HepG2 (cell line): Measurements from ENCODE around the gene ACAP2. TPM values are rescaled to one million over a fixed set of nuclear protein-coding genes. Genes with fewer than 3 reads are reported as not detected.

ENCODE experiments used
- E2F1 ChIP-seq: sonication (generic); formaldehyde crosslinking; IDR thresholded peaks from 2 replicates; pipeline ENCODE4 v1.5.0; 2020; ENCODE audit warnings: missing genetic modification reagents
- ZNF564 ChIP-seq: sonication (generic); formaldehyde crosslinking; IDR thresholded peaks from 2 replicates; pipeline ENCODE4 v1.8.1; 2023; ENCODE audit warnings: mild to moderate bottlenecking, missing genetic modification reagents
- ZNF609 ChIP-seq: sonication (generic); formaldehyde crosslinking; IDR thresholded peaks from 2 replicates; pipeline ENCODE4 v1.4.0; 2020; ENCODE audit warnings: mild to moderate bottlenecking, missing genetic modification reagents, borderline replicate concordance
- ZNF761 ChIP-seq: sonication (generic); formaldehyde crosslinking; conservative IDR thresholded peaks from 2 replicates; pipeline ENCODE4 v1.4.0; 2020; ENCODE audit warnings: mild to moderate bottlenecking, missing genetic modification reagents
- polyA plus RNA-seq, 8 experiments: library from polyadenylated mRNA; depleted of rRNA in 3 of 8; stranded (reverse) in 7 of 8; unstranded in 1 of 8; fragments of >200 nt; fragmentation: Illumina TruSeq in 4 of 8; extraction: Trizol in 4 of 8; gene quantifications; 2 replicates each; pipeline versions ENCODE4 v1.2.1 to v1.2.3, GENCODE V29; 2011 to 2016; ENCODE audit warnings: low read depth in 4 of 8, missing spikeins in 1 of 8, mixed read lengths in 1 of 8; ENCODE audit not compliant: insufficient read depth in 1 of 8
- total RNA-seq, 5 experiments: library from RNA; depleted of rRNA; stranded (reverse); fragments of >200 nt; fragmentation: Illumina TruSeq; extraction: Trizol; gene quantifications; 2 replicates each; pipeline ENCODE4 v1.2.3, GENCODE V29; 2016; ENCODE audit warnings: low read depth in 1 of 5
- TF ChIP-seq, protein P1 (sequence below): sonication (generic); formaldehyde crosslinking; IDR thresholded peaks from 2 replicates; pipeline ENCODE4 v1.4.0; 2020; ENCODE audit warnings: missing genetic modification reagents, borderline replicate concordance

Gene ACAP2
- total and polyA plus RNA-seq, 2 of the 13 experiments (the other 11 are each of a cell fraction or from before 2014, with no cell fraction given): 7.3 to 23.9 TPM

GRCh38 chr3:195266428-195266827 lies 176.4 kb downstream of the ACAP2 start (continued):
- TF ChIP-seq ZNF609 (CRISPR knock-in tag) (no peak), ZNF761 (CRISPR knock-in tag) (no peak), E2F1 (CRISPR knock-in tag) (no peak), ZNF564 (CRISPR knock-in tag) (no peak)
- TF ChIP-seq, protein P1, sequence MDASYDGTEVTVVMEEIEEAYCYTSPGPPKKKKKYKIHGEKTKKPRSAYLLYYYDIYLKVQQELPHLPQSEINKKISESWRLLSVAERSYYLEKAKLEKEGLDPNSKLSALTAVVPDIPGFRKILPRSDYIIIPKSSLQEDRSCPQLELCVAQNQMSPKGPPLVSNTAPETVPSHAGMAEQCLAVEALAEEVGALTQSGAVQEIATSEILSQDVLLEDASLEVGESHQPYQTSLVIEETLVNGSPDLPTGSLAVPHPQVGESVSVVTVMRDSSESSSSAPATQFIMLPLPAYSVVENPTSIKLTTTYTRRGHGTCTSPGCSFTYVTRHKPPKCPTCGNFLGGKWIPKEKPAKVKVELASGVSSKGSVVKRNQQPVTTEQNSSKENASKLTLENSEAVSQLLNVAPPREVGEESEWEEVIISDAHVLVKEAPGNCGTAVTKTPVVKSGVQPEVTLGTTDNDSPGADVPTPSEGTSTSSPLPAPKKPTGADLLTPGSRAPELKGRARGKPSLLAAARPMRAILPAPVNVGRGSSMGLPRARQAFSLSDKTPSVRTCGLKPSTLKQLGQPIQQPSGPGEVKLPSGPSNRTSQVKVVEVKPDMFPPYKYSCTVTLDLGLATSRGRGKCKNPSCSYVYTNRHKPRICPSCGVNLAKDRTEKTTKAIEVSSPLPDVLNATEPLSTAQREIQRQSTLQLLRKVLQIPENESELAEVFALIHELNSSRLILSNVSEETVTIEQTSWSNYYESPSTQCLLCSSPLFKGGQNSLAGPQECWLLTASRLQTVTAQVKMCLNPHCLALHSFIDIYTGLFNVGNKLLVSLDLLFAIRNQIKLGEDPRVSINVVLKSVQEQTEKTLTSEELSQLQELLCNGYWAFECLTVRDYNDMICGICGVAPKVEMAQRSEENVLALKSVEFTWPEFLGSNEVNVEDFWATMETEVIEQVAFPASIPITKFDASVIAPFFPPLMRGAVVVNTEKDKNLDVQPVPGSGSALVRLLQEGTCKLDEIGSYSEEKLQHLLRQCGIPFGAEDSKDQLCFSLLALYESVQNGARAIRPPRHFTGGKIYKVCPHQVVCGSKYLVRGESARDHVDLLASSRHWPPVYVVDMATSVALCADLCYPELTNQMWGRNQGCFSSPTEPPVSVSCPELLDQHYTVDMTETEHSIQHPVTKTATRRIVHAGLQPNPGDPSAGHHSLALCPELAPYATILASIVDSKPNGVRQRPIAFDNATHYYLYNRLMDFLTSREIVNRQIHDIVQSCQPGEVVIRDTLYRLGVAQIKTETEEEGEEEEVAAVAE (CRISPR knock-in tag): no peak
- TF ChIP-seq, all 625 proteins: peak for 0
